NCI-H2029 treated with DMSO at 0.1 percent for 48 hours (cell line): Measurements from ENCODE around the gene GGCT.

Source experiments
- DNase-seq: peaks from one replicate; lab custom pipeline; 2025; lab: John Stamatoyannopoulos, UW

The GGCT gene

GRCh38 chr7:30478349-30479201 is 26.1 kb downstream of the GGCT start, which contains the start of gene NOD1:
NOD1 (minus strand) TSS chr7:30478784; CDS start chr7:30456921, 21,863 bp downstream.
- no peak for DNase-seq

- DNase-seq = peak; percentile 85
Observed at GRCh38 chr7:30476459-30477145, 28.0 kb downstream of the GGCT start.

- DNase-seq = no peak
Observed at GRCh38 chr7:30475580-30475979, 29.0 kb downstream of the GGCT start.

DNA sequence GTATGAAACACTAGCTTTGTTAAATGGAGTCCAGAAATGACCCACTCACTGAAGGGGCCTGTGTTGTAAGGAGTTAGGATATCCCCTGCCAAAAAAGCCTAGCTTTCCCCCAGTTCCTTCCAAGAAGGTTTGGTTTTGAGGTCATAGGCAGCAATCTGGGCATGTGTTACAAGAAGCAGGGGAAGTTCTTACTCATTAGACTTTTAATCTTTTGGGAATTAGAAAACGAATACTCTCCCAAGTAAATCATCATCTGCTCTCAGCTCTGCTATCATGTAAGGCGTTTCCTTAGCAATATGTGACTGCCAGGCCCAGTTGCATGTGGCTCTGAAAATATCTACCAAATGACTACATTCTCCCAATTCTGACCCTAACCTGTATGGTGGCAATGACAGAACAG is 29.7 kb downstream of the GGCT start:
- DNase-seq = no peak

- no peak for DNase-seq
Observed at GRCh38 chr7:30474485-30474884, 30.1 kb downstream of the GGCT start.

DNA sequence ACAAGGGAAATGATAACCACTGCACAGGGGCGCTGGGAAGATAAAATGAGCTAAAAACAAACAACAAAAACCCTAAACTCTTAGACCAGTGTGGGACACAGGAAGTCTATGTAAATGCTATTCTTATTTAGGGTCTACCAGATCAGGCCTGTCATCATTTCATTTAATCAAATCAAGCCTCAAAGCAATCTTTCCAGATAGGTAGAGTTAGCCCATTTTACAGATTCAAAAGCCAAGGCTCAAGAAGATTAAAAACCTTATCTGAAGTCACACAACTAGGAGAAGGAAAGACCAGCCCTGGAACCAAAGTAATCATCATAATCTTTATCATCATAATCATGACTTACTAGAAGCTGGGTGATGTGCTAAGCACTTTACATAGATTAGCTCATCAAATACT is 30.7 kb downstream of the GGCT start:
- no peak for DNase-seq

GRCh38 chr7:30472784-30473775 is 31.5 kb downstream of the GGCT start:
- DNase-seq = no peak

- DNase-seq = no peak
Observed at GRCh38 chr7:30472081-30472783, 32.4 kb downstream of the GGCT start.

DNA sequence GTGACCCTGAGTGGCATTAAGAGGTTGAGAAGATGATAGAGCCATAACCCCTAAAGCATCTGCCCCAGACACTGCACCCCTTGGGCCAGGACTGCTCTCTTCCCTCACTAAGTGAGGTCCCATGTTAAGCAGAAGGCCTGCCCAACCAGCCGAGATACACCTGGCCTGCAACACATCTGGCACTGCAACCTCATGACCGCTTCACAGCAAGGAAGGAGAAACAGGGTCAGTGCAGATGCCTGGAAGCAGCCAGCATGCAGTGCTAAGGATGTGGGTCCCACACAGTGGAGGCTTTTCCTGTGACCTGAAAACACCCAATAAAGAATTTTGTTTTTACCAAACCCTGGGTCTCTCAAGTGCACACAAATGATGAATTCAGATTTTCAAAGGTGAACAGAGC is 33.4 kb downstream of the GGCT start:
- DNase-seq = no peak

- DNase-seq = peak; percentile 98
Observed at GRCh38 chr7:30470771-30471170, 33.9 kb downstream of the GGCT start.

DNA sequence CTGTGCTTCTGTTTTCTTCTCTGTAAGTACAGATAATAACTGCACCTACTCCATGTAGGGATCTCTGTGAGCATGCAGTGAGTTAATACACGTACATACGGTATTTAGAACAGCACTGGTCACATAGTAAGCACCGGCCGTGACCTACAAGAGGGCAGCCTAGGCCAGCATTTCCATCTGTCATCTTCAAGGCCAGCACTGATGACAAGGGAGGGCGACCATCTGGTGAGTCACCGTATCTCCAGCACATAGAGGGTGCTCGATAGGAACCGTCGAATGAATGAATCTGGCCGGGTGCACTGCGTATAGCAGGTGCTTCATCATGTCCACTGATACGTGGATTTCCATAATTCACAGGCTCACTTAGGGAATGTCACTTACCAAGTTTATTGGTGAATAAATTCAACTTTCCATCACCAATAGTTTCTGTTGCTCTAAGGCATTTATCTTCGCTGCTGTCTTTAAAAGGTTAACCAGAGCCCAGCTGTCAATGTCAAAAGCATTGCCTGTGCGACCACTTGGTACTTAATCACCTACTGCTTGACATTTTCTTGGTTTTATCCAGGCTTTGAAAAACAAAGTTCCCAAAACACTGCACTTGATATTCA is 34.4 kb downstream of the GGCT start:
- peak; percentile 80 for DNase-seq

DNA sequence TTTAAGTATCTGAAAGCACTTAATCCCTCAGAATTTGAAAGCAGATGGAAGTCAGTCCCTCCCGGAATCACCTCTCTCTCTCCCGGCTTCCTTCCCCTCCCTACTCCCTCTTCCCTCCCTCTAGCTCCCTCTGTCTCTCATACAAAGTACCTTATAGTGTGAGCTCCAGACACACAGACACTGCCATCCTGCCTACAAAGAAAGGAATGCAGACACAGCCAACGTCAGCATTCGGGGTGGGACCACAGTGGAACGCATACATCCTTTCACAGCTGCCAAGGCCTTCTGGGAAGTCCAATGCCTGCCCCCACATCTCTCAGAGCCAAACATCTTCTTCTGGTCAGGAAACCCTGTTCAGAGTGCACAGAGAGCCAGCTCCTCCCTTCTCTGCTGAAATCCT is 35.3 kb downstream of the GGCT start:
- no peak for DNase-seq

DNA sequence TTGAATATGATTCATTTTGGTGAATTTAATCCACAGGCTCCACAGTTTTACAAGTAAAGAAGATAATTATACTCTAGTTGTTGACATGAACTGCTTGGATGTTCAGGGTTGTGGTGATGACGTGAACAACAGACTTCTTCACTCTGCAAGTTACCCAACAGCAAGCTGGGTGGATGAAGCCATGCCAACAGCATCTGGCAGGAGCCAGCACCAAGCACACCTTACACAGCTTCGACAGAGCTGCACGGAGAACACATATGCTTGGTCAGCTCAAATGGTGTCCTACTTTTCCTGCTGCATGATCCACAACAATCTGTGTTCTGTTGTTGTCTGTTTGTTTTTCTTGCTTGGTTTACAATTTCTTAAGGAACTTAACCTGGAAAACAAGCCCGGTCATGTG is 35.8 kb downstream of the GGCT start:
- no peak for DNase-seq

DNA sequence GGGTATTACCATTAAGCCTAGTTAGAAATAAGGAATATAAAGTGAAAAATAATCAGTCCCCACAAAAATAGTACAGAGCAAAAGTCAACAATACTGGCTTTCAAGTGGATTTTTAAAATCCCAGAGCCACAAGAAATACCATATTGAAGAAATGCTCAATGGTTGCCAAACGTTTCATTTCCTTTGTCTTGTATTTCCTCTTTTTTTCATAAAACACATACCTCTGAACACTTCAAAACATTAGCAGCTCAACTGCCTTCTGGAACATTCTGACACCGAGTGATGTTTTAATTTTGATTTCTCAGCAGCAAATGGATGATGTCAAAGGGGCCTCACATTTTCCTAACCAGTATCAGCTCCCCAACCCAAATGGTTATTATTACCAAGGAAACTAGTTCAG is 36.6 kb downstream of the GGCT start:
- no peak for DNase-seq

GRCh38 chr7:30467271-30467670 is 37.4 kb downstream of the GGCT start:
- DNase-seq = no peak

- no peak for DNase-seq
Observed at GRCh38 chr7:30466266-30466665, 38.4 kb downstream of the GGCT start.

DNA sequence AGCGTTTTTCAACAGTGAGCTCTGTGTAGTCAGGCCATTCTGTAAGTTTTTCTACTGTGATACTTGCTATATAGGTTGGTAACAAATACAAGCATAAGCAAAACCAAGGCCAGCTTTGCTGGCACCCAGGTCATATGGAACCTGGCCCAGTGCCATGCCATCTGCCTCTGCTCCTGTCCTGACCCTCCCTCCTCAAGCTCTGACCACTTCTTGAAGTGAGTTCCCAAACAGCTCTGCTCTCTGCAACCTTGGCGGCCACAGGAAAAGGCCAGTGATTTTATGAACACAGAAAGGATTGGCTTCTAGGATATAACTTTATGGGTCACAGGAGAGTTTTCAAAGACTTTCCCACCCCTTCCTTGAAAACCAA is 38.8 kb downstream of the GGCT start:
- DNase-seq = no peak

DNA sequence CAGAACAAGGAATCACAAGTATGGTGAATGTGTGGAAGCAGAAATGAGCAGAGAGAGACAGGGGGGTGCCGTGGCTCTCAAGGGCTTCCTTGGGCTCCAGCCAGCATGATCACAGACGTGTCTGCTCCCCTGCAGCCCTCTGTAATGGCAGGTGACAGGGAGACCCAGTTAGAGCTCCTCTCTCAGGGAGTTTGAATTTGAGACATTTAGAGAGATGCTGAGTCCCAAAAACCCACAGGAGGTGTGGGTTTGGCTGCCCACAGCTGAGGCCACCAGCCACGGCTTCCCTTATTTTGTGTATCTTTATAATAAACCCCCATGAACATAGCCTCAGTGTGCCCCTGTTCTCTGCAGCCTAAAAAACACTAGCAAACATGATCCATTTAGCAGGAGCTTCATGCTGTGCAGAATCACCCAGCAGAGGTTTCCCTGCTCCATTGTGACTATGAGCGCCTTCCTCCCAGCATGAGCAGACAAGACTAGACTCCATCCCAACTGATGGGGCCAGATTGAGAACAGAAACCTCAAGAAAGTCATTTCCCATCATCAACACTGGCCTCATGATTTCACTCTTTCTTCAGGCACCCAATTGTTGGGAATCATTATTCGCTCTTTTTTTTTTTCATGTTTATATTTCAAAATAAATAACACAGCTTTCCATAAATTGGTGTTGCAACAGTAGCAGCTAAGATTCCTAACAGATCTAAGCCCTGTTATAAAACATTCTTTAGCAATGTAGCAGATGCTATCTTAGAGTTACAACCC is 39.4 kb downstream of the GGCT start:
- DNase-seq = no peak

DNA sequence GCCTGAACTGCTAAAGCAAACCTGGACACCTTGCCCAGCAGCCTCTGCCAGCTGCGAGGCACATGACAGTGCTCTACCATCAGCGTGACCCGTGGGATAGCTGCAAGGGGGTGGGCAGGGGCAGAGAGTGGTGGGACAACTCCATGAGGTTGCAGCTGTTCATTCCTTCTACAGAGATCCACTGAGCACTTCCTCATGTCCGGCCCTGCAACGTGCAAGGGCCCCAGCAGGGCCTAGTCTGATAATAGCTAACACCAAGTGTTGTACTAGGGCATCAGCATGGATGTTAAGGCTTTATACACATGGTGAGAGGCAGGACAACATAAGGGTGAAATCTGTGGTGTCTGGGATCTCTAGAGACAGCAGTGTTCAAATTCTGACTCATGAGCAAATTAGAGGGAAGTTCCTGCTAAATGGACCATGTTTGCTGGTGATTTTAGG is 40.4 kb downstream of the GGCT start:
- DNase-seq = no peak

- no peak for DNase-seq
Observed at GRCh38 chr7:30463405-30464145, 41.1 kb downstream of the GGCT start.
